Mesenchymal stem cell (in vitro differentiated cells and primary cell): ENCODE measurements around the gene B4GALT3. TPM values are rescaled to one million over a fixed set of nuclear protein-coding genes. Genes with fewer than 3 reads are reported as not detected.

Experiments
- DNase-seq: peaks from one replicate; pipeline ENCODE4 v3.0.0-alpha.2; 2013
- H2AFZ ChIP-seq: one replicate; pipeline ENCODE4 v1.6.1; 2013; ENCODE audit warnings: low read depth, mild to moderate bottlenecking, control low read depth, inconsistent platforms, low read length, moderate library complexity
- H2AK5ac ChIP-seq: 2 replicates; pipeline ENCODE4 v1.6.1; 2013; ENCODE audit warnings: low read length, moderate library complexity, mild to moderate bottlenecking, inconsistent platforms; ENCODE audit not compliant: severe bottlenecking
- H2BK120ac ChIP-seq: one replicate; pipeline ENCODE4 v1.6.1; 2013; ENCODE audit warnings: low read depth, mild to moderate bottlenecking, inconsistent platforms, low read length, moderate library complexity
- H2BK12ac ChIP-seq, 2 experiments: one replicate each; pipeline ENCODE4 v1.6.1; 2013; ENCODE audit warnings: inconsistent platforms in 2 of 2, low read length in 2 of 2, mild to moderate bottlenecking in 2 of 2, moderate library complexity in 2 of 2, control low read depth in 1 of 2
- H2BK15ac ChIP-seq: one replicate; pipeline ENCODE4 v1.6.1; 2013; ENCODE audit warnings: mild to moderate bottlenecking, low read depth, inconsistent platforms; ENCODE audit not compliant: poor library complexity, severe bottlenecking
- H2BK5ac ChIP-seq: 2 replicates; pipeline ENCODE4 v1.6.1; 2013; ENCODE audit warnings: low read depth, mild to moderate bottlenecking, low read length, control low read depth, inconsistent platforms; ENCODE audit not compliant: poor library complexity, severe bottlenecking
- H3K14ac ChIP-seq, 2 experiments: one replicate each; pipeline ENCODE4 v1.6.1; 2013; ENCODE audit warnings: inconsistent platforms in 2 of 2, low read length in 2 of 2, control low read depth in 1 of 2, mild to moderate bottlenecking in 1 of 2, moderate library complexity in 1 of 2
- H3K18ac ChIP-seq, 2 experiments: one replicate each; pipeline ENCODE4 v1.6.1; 2013; ENCODE audit warnings: inconsistent platforms in 2 of 2, low read length in 2 of 2, control low read depth in 1 of 2, low read depth in 1 of 2, mild to moderate bottlenecking in 1 of 2
- H3K23ac ChIP-seq, 2 experiments: one replicate each; pipeline ENCODE4 v1.6.1; 2013; ENCODE audit warnings: inconsistent platforms in 2 of 2, low read length in 2 of 2, mild to moderate bottlenecking in 2 of 2, moderate library complexity in 2 of 2, control low read depth in 1 of 2
- H3K27ac ChIP-seq: 2 replicates; pipeline ENCODE4 v1.5.1; 2013; ENCODE audit warnings: mild to moderate bottlenecking, moderate library complexity, low read length, control low read depth, inconsistent platforms; ENCODE audit not compliant: poor library complexity, severe bottlenecking
- H3K27me3 ChIP-seq, 2 experiments: 2 replicates each; pipeline versions ENCODE4 v1.6.1 to v1.7.0; 2013; ENCODE audit warnings: low read length in 2 of 2, mild to moderate bottlenecking in 2 of 2, moderate library complexity in 2 of 2, control low read depth in 1 of 2, inconsistent platforms in 1 of 2; ENCODE audit not compliant: control insufficient read depth in 1 of 2, insufficient read depth in 1 of 2
- H3K36me3 ChIP-seq, 2 experiments: 2 replicates each; pipeline versions ENCODE4 v1.6.1 to v1.7.0; 2013; ENCODE audit warnings: low read length in 2 of 2, control low read depth in 1 of 2, inconsistent platforms in 1 of 2, low read depth in 1 of 2, mild to moderate bottlenecking in 1 of 2; ENCODE audit not compliant: insufficient read depth in 2 of 2, control insufficient read depth in 1 of 2
- H3K4ac ChIP-seq, 2 experiments: one replicate each; pipeline ENCODE4 v1.6.1; 2013; ENCODE audit warnings: inconsistent platforms in 2 of 2, low read length in 2 of 2, mild to moderate bottlenecking in 2 of 2, moderate library complexity in 2 of 2, control low read depth in 1 of 2, low read depth in 1 of 2
- H3K4me1 ChIP-seq: 2 replicates; pipeline ENCODE4 v1.6.1; 2013; ENCODE audit warnings: low read depth, low read length, control low read depth; ENCODE audit not compliant: control insufficient read depth, insufficient read depth
- H3K4me2 ChIP-seq: 2 replicates; pipeline ENCODE4 v1.6.1; 2013; ENCODE audit warnings: low read length, mild to moderate bottlenecking, inconsistent platforms; ENCODE audit not compliant: poor library complexity, severe bottlenecking
- H3K4me3 ChIP-seq, 2 experiments: 2 replicates each; pipeline versions ENCODE4 v1.5.1 to v1.7.0; 2013; ENCODE audit warnings: low read length in 2 of 2, mild to moderate bottlenecking in 2 of 2, control low read depth in 1 of 2, low read depth in 1 of 2; ENCODE audit not compliant: insufficient read depth in 1 of 2
- H3K79me1 ChIP-seq: replicated peaks from 2 replicates; pipeline ENCODE4 v1.6.1; 2013; ENCODE audit warnings: mild to moderate bottlenecking, control low read depth, low read length, inconsistent platforms; ENCODE audit not compliant: poor library complexity, severe bottlenecking
- H3K9ac ChIP-seq: 2 replicates; pipeline ENCODE4 v1.7.0; 2013; ENCODE audit warnings: mild to moderate bottlenecking, low read length, moderate library complexity
- H3K9me3 ChIP-seq: 2 replicates; pipeline ENCODE4 v1.7.0; 2013; ENCODE audit warnings: mild to moderate bottlenecking, low read length; ENCODE audit not compliant: control insufficient read depth
- H4K8ac ChIP-seq: one replicate; pipeline ENCODE4 v1.6.1; 2013; ENCODE audit warnings: inconsistent platforms, mild to moderate bottlenecking, low read length, moderate library complexity
- H4K91ac ChIP-seq: one replicate; pipeline ENCODE4 v1.6.1; 2013; ENCODE audit warnings: mild to moderate bottlenecking, low read length, inconsistent platforms
- WGBS: methylation state at CpG from one replicate; pipeline ENCODE4 v1.1.7; 2013; ENCODE audit warnings: mixed read lengths; 5-methylcytosine and 5-hydroxymethylcytosine counted together
- polyA plus RNA-seq, 2 experiments: library from polyadenylated mRNA; stranded (reverse); fragments of 200-250 nt; gene quantifications; one replicate each; pipeline ENCODE4 v1.2.3, GENCODE V29; 2013

The B4GALT3 gene
- polyA plus RNA-seq (2013, experiment 1 of 2) = 34.5 TPM
- polyA plus RNA-seq (2013, experiment 2 of 2) = 34.5 TPM

DNA sequence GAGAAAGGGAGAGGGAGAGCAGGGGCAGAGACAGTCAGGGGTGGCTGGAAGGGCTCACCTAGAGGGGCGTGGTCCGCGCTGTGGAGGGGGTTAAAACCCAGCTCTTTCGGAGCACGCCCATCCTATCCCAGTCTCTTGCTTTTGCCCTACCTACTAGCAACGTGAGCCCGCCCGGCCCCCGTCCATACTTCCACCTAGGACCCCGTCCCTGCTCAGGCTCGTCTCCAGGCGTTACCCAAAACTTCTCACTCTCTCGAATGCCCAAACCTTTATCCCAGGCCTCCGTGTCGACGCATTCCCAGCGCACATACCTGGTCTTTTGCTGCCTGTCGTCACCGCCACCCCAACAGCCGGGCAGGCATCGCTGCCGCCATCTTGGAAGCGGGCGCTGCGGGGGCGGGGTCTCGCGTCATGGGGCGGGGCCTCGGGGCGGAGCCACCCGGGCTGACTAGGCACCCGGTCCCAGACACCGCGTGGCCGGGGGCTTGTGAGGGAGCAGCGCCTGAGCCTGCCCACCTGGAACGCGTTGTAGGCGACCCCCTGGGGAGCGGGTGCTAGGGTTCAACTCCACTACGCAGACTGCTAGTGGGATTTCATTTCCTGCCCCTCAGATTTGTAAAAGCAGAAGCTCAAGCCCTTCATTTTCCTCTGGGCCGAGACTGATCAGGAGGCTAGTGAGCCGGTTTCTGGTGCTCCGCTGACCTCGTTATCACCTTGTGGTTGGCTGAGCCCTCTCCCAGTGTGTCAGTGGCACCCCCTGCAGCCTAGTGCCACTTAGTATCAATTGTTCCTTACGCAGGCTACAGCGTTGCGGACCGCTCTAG is at the start of gene B4GALT3:
B4GALT3 (minus strand) TSS at position 396 of the 824 bp plus-strand sequence. CDS start 1,447 bp downstream, outside the sequence.
- WGBS = 2% methylated on average over 50 of the region's 50 CpGs
- peak within 1 kb of the TSS; percentile 96 for H3K9ac ChIP-seq
- peak within 1 kb of the TSS in 1 of 2 experiments; percentile 82 for H3K14ac ChIP-seq
- H3K36me3 ChIP-seq = peaks cover 27 to 29% of the 10 kb centered on the region in 2 experiments
- DNase-seq = peak; percentile 81
- H3K4ac ChIP-seq = peak within 1 kb of the TSS; percentile 61 to 71
- H3K27ac ChIP-seq = no peak within 1 kb of the TSS
- H3K9me3 ChIP-seq = no peaks in the 10 kb centered on the region
- H2BK15ac ChIP-seq = peak within 1 kb of the TSS; percentile 95
- peaks cover 22% of the 10 kb centered on the region for H3K79me1 ChIP-seq
- peak within 1 kb of the TSS; percentile 78 to 93 for H3K18ac ChIP-seq
- peak within 1 kb of the TSS; percentile 71 for H4K91ac ChIP-seq
- no peaks in the 10 kb centered on the region for H3K27me3 ChIP-seq
- peak within 1 kb of the TSS; percentile 95 for H3K4me2 ChIP-seq
- peak within 1 kb of the TSS; percentile 21 for H2BK120ac ChIP-seq
- peaks cover 19% of the 10 kb centered on the region for H3K4me1 ChIP-seq
- H2AK5ac ChIP-seq = no peak within 1 kb of the TSS
- H3K4me3 ChIP-seq = peak within 1 kb of the TSS; percentile 80 to 97
- H4K8ac ChIP-seq = peak within 1 kb of the TSS; percentile 83
- H3K23ac ChIP-seq = peak within 1 kb of the TSS in 1 of 2 experiments; percentile 84
- peak within 1 kb of the TSS; percentile 48 to 52 for H2BK12ac ChIP-seq
- peak within 1 kb of the TSS; percentile 88 for H2AFZ ChIP-seq
- H2BK5ac ChIP-seq = no peak within 1 kb of the TSS

DNA sequence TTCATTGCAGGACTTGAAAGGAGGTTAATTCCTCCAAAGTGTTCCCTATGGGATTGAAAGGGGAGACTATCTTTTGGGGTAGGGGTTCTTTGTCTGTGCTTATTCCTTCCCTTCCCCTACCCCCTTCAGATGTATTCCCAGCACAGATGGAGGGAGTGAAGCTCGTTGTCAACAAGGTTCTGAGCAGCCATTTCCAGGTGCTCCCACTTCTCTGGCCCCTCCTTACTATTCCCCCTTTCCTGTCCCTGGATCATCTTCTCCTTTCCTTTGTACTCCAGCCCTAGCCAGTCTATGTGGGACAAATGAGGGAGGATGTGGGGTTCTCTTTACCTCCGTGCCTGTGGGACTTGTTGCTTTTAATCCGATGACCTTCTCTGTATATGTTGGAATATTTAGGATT is 49.5 kb upstream of the B4GALT3 start:
- Histone ChIP-seq H2BK12ac (no peak overlapping the region), H3K9me3 (no peaks in the 10 kb centered on the region), H2BK120ac (no peak overlapping the region), H3K18ac (no peak overlapping the region), H3K4ac (no peak overlapping the region), H3K9ac (peak overlapping the region; percentile 93), H3K4me1 (peaks cover 15% of the 10 kb centered on the region), H3K79me1 (peaks cover 14% of the 10 kb centered on the region), H3K27ac (no peak overlapping the region), H3K27me3 (peaks cover 0 to 6% of the 10 kb centered on the region in 2 experiments), H3K4me3 (peak overlapping the region in 1 of 2 experiments; percentile 91), H3K23ac (no peak overlapping the region), H2BK5ac (no peak overlapping the region), H4K91ac (peak overlapping the region; percentile 37), H3K14ac (no peak overlapping the region), H3K36me3 (peaks cover 26 to 35% of the 10 kb centered on the region in 2 experiments), H4K8ac (peak overlapping the region; percentile 27), H2AFZ (no peak overlapping the region), H2AK5ac (no peak overlapping the region), H2BK15ac (no peak overlapping the region), H3K4me2 (peak overlapping the region; percentile 87)
- WGBS = 72% methylated on average over 3 of the region's 3 CpGs
- DNase-seq = no peak

DNA sequence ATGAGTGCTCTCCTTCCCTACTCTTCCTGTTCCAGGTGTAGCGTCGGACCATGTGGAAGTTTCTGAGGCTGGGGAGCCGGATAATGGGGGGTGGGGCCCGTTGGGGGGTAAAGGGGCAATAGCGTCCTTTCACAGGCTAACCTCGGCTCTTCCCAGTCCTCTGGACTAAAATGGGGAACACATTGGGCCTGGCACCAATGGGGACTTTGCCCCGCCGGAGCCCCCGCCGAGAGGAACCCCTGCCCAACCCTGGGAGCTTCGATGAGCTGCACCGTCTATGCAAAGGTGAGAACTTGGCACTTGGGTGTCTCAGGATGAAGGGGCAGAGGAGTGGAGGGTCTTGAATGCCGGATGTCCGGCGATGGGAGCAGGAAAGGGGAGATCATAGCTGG is 49.0 kb upstream of the B4GALT3 start:
- H4K8ac ChIP-seq = peak overlapping the region; percentile 81

More for the DNA sequence above, 49.0 kb upstream of the B4GALT3 start:
- Histone ChIP-seq H3K18ac (peak overlapping the region; percentile 52 to 58), H3K4me3 (peak overlapping the region; percentile 69 to 91), H2AK5ac (no peak overlapping the region), H3K27ac (no peak overlapping the region), H3K9ac (peak overlapping the region; percentile 93), H2BK15ac (peak overlapping the region; percentile 49), H3K79me1 (peaks cover 14% of the 10 kb centered on the region), H2BK120ac (no peak overlapping the region), H2AFZ (peak overlapping the region; percentile 79), H3K4me2 (peak overlapping the region; percentile 87), H3K36me3 (peaks cover 26 to 35% of the 10 kb centered on the region in 2 experiments), H2BK5ac (no peak overlapping the region), H3K4me1 (peaks cover 15% of the 10 kb centered on the region), H3K9me3 (no peaks in the 10 kb centered on the region), H3K27me3 (peaks cover 0 to 6% of the 10 kb centered on the region in 2 experiments), H3K23ac (no peak overlapping the region), H2BK12ac (no peak overlapping the region), H3K14ac (peak overlapping the region in 1 of 2 experiments; percentile 62), H4K91ac (peak overlapping the region; percentile 81), H3K4ac (peak overlapping the region in 1 of 2 experiments; percentile 90)
- no peak for DNase-seq
- WGBS = 18% methylated on average over 15 of the region's 15 CpGs
